Upper lobe of left lung (tissue), 6 donors: ENCODE measurements around the gene FOCAD. TPM values are rescaled to one million over a fixed set of nuclear protein-coding genes. Genes with fewer than 3 reads are reported as not detected.

ENCODE experiments used
- ATAC-seq, 2 donors: fragments of 200-7000 bp; cut with Tn5 transposase; one replicate each; pipeline ENCODE4 v1.9.1; 2022; ENCODE audit warnings: mild to moderate bottlenecking in 2 of 2, moderate library complexity in 2 of 2; ENCODE audit not compliant: low FRiP score in 2 of 2
- DNase-seq, 2 donors: peaks; one replicate each; pipeline ENCODE4 v3.0.0-alpha.2; 2019 to 2020
- H3K27ac ChIP-seq, 4 donors: fragments of 200-600 bp; sonication (generic); one replicate each; pipeline ENCODE4 v1.5.1; 2016 to 2019
- H3K27me3 ChIP-seq, 4 donors: fragments of 200-600 bp; sonication (generic); one replicate each; pipeline ENCODE4 v1.5.1; 2017 to 2019
- H3K36me3 ChIP-seq, 4 donors: fragments of 200-600 bp; sonication (generic); one replicate each; pipeline ENCODE4 v1.5.1; 2016 to 2019
- H3K4me1 ChIP-seq, 4 donors: fragments of 200-600 bp; sonication (generic); one replicate each; pipeline ENCODE4 v1.5.1; 2018 to 2019
- H3K4me3 ChIP-seq, 4 donors: fragments of 200-600 bp; sonication (generic); one replicate each; pipeline ENCODE4 v1.5.1; 2017 to 2019; ENCODE audit warnings: mild to moderate bottlenecking in 2 of 4, moderate library complexity in 1 of 4
- H3K9me3 ChIP-seq, 4 donors: fragments of 200-600 bp; sonication (generic); one replicate each; pipeline ENCODE4 v1.5.1; 2018 to 2019
- CTCF ChIP-seq, 6 experiments: fragments of 450-650 bp in 4 of 6; fragments of 200-600 bp in 2 of 6; sonication (generic) in 2 of 6; IDR thresholded peaks; one replicate each; pipeline ENCODE4 v1.5.1; 2016 to 2019; ENCODE audit warnings: antibody characterized with exemption in 6 of 6
- EP300 ChIP-seq, 4 donors: sonication (generic); formaldehyde crosslinking; IDR thresholded peaks; one replicate each; pipeline ENCODE4 v1.5.1; 2017; ENCODE audit warnings: antibody characterized with exemption in 4 of 4, control low read depth in 2 of 4
- POLR2A ChIP-seq, 4 donors: fragments of 450-650 bp; IDR thresholded peaks; one replicate each; pipeline ENCODE4 v1.5.1; 2016 to 2017; ENCODE audit warnings: antibody characterized with exemption in 4 of 4, mild to moderate bottlenecking in 2 of 4
- POLR2AphosphoS5 ChIP-seq, 2 donors: sonication (generic); formaldehyde crosslinking; IDR thresholded peaks; one replicate each; pipeline ENCODE4 v1.5.1; 2017; ENCODE audit warnings: antibody characterized with exemption in 2 of 2
- WGBS, 2 donors: methylation state at CpG; one replicate each; pipeline ENCODE4 v1.1.5; 2017 to 2018; 5-methylcytosine and 5-hydroxymethylcytosine counted together
- total RNA-seq, 6 donors: library from RNA; depleted of rRNA in 4 of 6; stranded (reverse); fragments of >200 nt in 4 of 6; gene quantifications; one replicate each; pipeline versions ENCODE4 v1.1.0 to v1.2.1, GENCODE V29; 2016 to 2021
- donor health status: DM: no; HTN: no; CAD: no; lungs with moderate emphysema.
- donor health status: DM: no; HTN: yes; CAD: no; lungs with severe emphysema.

The FOCAD gene
- total RNA-seq, 6 donors from 2014 or later: 21.0 to 83.8 (median 28.3) TPM

- H3K27ac ChIP-seq: no peak overlapping the region
- ATAC-seq: no peak
- no peaks in the 10 kb centered on the region for H3K4me1 ChIP-seq
- H3K4me3 ChIP-seq: no peak overlapping the region
- no peaks in the 10 kb centered on the region for H3K36me3 ChIP-seq
- TF ChIP-seq POLR2AphosphoS5 (IDR thresholded peaks at IDR 0.05) (no peak), EP300 (IDR thresholded peaks at IDR 0.05) (no peak), POLR2A (IDR thresholded peaks at IDR 0.05) (no peak), CTCF (IDR thresholded peaks at IDR 0.05) (no peak)
- no peaks in the 10 kb centered on the region for H3K27me3 ChIP-seq
- 85 to 95% methylated on average over 1 of the region's 1 CpG for WGBS, 2 donors
- no peak for DNase-seq
- no peaks in the 10 kb centered on the region for H3K9me3 ChIP-seq
Measured at GRCh38 chr9:20904995-20905394, 220.9 kb downstream of the FOCAD start.

- TF ChIP-seq POLR2AphosphoS5 (IDR thresholded peaks at IDR 0.05) (no peak), POLR2A (IDR thresholded peaks at IDR 0.05) (no peak), CTCF (IDR thresholded peaks at IDR 0.05) (no peak), EP300 (IDR thresholded peaks at IDR 0.05) (no peak)
- ATAC-seq: no peak
- 93 to 100% methylated on average over 1 of the region's 1 CpG for WGBS, 2 donors
- no peaks in the 10 kb centered on the region for H3K27me3 ChIP-seq
- no peaks in the 10 kb centered on the region for H3K4me1 ChIP-seq
- H3K27ac ChIP-seq: no peak overlapping the region
- H3K36me3 ChIP-seq: no peaks in the 10 kb centered on the region
- H3K4me3 ChIP-seq: no peak overlapping the region
- DNase-seq: no peak
- no peaks in the 10 kb centered on the region for H3K9me3 ChIP-seq
Measured at GRCh38 chr9:20906326-20906725, 222.3 kb downstream of the FOCAD start.

- DNase-seq (no peak), ATAC-seq (no peak)
- Histone ChIP-seq H3K27me3 (no peaks in the 10 kb centered on the region), H3K4me1 (no peaks in the 10 kb centered on the region), H3K36me3 (peaks cover 0 to 7% (median 0%) of the 10 kb centered on the region in 4 donors), H3K27ac (no peak overlapping the region), H3K9me3 (no peaks in the 10 kb centered on the region), H3K4me3 (no peak overlapping the region)
- TF ChIP-seq EP300 (IDR thresholded peaks at IDR 0.05) (no peak), CTCF (IDR thresholded peaks at IDR 0.05) (no peak)
- 46 to 56% methylated on average over 2 of the region's 2 CpGs for WGBS, 2 donors
Measured at GRCh38 chr9:20908461-20908860, 224.4 kb downstream of the FOCAD start.

GRCh38 chr9:20914556-20914955 lies 230.5 kb downstream of the FOCAD start:
- no peaks in the 10 kb centered on the region for H3K27me3 ChIP-seq
- H3K27ac ChIP-seq: no peak overlapping the region
- H3K36me3 ChIP-seq: peaks cover 0 to 17% (median 0%) of the 10 kb centered on the region in 4 donors
- no peak for ATAC-seq
- no peak for DNase-seq
- no peak for TF ChIP-seq POLR2A (IDR thresholded peaks at IDR 0.05)
- TF ChIP-seq CTCF (IDR thresholded peaks at IDR 0.05): no peak
- no peak for TF ChIP-seq EP300 (IDR thresholded peaks at IDR 0.05)
- no peak for TF ChIP-seq POLR2AphosphoS5 (IDR thresholded peaks at IDR 0.05)
- no peaks in the 10 kb centered on the region for H3K9me3 ChIP-seq
- no peaks in the 10 kb centered on the region for H3K4me1 ChIP-seq
- WGBS, 2 donors: 94 to 98% methylated on average over 6 of the region's 6 CpGs
- no peak overlapping the region for H3K4me3 ChIP-seq

- ATAC-seq (no peak), DNase-seq (no peak)
- TF ChIP-seq EP300 (IDR thresholded peaks at IDR 0.05): no peak
- no peak for TF ChIP-seq POLR2AphosphoS5 (IDR thresholded peaks at IDR 0.05)
- TF ChIP-seq POLR2A (IDR thresholded peaks at IDR 0.05): no peak
- no peak for TF ChIP-seq CTCF (IDR thresholded peaks at IDR 0.05)
- Histone ChIP-seq H3K27ac (no peak overlapping the region), H3K36me3 (peaks cover 0 to 10% (median 0%) of the 10 kb centered on the region in 4 donors), H3K9me3 (no peaks in the 10 kb centered on the region), H3K27me3 (no peaks in the 10 kb centered on the region), H3K4me3 (no peak overlapping the region), H3K4me1 (no peaks in the 10 kb centered on the region)
- 62 to 97% methylated on average over 1 of the region's 1 CpG for WGBS, 2 donors
Measured at GRCh38 chr9:20921362-20921761, 237.3 kb downstream of the FOCAD start.
